GM18519 (cell line): ENCODE results near the gene ERFE.

ENCODE experiments used
- ATAC-seq: cut with Tn5 transposase; IDR thresholded peaks from one replicate; pipeline ENCODE4 v1.9.1; 2021; ENCODE audit warnings: mild to moderate bottlenecking, moderate library complexity; ENCODE audit not compliant: unreplicated experiment, low FRiP score

ERFE gene

DNA sequence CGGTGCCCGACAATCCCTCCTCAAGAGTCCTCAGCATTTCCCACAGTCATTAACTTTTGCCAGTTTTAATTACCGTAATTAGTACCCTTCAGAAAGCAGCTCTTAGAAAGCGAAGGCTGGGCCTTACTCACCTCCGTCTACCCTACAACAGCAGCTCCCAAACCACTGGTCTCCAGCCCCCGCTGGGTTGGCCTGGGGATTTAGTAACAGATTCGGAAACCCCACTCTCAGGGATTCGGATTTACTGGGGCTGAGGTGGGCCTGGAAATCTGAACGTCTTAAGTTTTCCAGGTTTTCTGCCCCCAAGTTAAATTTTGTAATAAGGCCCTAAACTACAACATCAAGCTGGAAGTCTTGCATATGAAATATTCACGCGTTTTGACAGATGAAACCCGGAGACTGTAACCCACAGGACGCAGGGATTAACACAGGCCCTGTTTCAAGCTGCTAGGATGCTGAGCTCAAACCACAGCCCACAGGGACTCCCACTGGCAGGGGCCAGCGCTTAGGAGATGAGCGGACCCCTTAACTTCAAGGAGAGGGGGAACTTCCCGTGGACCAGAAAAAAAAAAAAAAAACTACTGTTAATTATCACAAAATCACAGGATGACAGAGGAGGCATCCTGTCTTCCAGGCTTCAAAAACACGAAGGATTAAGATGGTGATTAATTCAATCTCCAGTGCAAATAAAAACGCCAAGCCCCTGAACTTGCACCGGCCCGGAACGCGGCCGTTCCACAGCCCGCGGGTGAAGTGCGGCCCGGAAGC, 43.7 kb downstream of the ERFE start:
- ATAC-seq = no peak

DNA sequence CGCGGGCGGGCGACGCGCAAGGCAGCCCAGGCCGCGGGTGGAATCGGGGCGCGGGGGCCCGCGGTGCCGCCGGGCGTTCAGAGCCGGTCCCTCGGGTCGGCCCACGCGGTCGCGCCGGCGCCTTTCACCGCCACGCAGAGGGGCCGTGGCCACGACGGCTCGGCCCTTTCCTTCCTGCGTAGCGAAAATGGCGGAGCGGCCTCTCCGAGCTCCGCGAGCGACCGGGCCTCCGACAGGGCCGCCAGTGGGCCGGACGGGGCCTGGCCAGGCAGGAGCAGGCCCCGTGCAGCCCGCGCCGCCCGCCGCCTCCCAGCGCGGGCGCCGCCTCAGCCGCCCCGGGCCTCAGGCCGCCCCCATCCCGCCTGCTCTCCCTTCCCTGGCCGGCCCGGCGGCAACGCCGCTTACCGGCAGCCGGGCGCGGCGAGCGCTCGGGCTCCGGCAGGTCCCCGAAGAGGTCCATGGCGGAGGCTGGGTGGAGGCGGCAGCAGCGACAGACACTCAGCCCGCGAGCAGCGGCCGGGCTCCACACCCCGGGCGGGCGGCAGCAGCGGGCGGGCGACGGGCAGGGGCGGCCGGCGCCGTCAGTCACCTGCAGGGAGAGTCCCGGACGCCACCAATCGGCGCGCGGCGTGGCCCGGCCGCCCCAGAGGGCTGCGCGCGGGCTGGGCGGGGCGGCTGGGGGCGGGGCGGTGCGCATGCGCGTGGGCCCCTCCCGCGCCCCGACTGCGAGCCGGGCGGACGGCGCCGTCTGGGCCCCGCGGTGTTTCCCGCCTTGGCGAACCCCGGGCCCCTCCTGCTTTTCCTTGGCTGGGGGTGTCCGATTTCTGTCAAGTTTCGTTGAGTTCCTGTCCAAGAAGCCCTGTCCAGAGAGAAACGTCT, 44.6 kb downstream of the ERFE start, which contains the start of gene ILKAP:
ILKAP (minus strand) TSS at position 602 of the 879 bp plus-strand sequence; CDS start at position 460, 142 bp downstream.
- ATAC-seq = peak; percentile 84

DNA sequence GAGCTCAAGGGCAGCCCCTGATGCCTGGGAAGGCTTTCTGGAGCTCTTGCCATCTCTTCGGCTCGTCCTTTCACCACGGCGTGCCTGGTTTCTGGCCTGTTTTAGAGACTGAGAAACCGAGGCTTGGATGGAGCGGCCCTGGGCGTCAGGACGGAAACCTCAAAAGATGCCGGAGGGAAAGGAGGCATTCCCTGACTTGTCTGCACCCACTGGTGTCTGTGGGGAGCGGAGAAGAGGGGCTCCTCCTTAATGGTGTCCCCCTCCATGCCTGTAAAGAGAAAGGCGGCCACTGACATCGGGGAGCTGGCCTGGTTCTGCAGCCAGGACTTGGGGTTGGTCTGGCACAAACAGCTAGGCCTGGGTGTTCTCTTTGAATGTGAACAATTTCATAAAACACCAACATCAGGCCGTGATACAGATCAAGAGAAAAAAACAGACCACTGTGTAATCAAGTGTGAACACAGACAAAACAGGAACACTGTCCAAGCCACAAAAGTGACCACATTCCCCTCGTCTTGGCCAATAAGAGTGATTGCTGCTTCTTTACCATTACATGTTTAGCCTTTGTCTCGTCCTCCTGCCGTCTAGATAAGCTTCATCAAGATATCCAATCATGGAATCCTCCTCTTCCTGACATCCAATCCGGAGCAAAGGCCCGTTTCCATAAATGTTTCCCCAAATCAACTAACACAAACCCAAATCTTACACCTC, 45.4 kb downstream of the ERFE start:
- ATAC-seq = no peak

DNA sequence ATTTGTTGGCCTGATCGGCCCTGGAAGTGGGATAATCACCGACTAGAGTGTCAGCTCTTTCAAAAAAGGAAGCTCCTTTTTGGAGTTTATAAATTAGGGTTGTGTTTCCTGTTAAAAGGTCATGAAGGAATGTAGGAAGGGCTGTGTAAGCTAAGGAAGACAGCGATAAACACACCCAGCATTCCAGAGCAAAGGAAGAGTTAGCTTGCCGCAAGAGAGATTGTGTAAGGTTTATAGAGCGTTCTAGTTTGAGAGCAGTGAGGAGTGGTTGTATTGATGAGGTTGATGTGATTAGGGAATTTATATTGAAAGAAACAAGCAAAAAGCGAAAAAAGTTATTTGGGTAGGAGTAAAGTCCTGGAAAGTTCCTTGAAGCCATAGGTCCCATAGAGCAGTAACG, 48.2 kb downstream of the ERFE start:
- no peak for ATAC-seq

DNA sequence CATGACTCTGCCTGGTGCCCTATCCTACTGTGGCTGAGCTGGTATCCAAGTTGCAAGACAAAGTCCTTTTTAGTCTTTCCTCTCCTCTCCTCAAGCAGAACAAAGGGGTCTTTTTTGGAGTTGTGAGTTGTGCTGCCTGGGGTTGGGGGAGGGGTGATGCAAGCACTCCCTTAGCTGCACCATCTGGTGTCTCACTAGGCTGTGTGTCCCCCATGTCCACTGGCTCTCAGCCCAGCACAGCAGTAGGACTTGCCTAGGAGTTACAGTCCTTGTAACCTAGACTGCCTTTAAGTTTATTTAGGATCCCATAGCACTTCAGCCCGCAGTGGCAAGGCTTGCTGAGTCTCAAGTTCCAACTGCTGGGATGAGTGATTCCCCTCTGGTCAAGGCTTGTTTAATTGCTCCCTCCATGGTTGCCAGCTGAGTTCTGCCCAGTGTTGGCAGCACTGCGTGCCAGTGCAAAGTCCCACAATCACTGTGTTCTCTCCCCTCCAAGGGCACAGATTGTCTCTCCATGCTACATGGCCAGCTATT, 57.9 kb downstream of the ERFE start:
- ATAC-seq = no peak
